ENCODE measurements around the gene ALDH18A1. TPM values are rescaled to one million over a fixed set of nuclear protein-coding genes. Genes with fewer than 3 reads are reported as not detected.

Gene ALDH18A1
- total RNA-seq, 1 experiment from 2014 or later: 105 TPM

- TF ChIP-seq USF2 (CRISPR knock-in tag; IDR thresholded peaks at IDR 0.05): no peak
- TF ChIP-seq ZBTB43 (CRISPR knock-in tag; IDR thresholded peaks at IDR 0.05): no peak
- no peak for TF ChIP-seq ELF4 (CRISPR knock-in tag; IDR thresholded peaks at IDR 0.05; ENCODE audit: low read depth)
- no peak for TF ChIP-seq TEAD1 (CRISPR knock-in tag; IDR thresholded peaks at IDR 0.05)
- TF ChIP-seq ARID4B (CRISPR knock-in tag; IDR thresholded peaks at IDR 0.05; ENCODE audit: borderline replicate concordance): no peak
- TF ChIP-seq JUN (CRISPR knock-in tag; IDR thresholded peaks at IDR 0.05): no peak
- no peak for TF ChIP-seq ZNF671 (CRISPR knock-in tag; IDR thresholded peaks at IDR 0.05)
- no peak for TF ChIP-seq FOXK1 (CRISPR knock-in tag; IDR thresholded peaks at IDR 0.05)
These were observed 2.6 kb downstream of the ALDH18A1 start (continued) for GRCh38 chr10:95653895-95654294.

GRCh38 chr10:95651346-95652060 lies 5.0 kb downstream of the ALDH18A1 start:
- peaks cover 17% of the 10 kb centered on the region for H3K9me3 Mint-ChIP-seq
- peaks cover 54% of the 10 kb centered on the region for H3K36me3 Mint-ChIP-seq
- H3K27ac Mint-ChIP-seq: no peak overlapping the region
- no peaks in the 10 kb centered on the region for H3K27me3 Mint-ChIP-seq (ENCODE audit: low read depth)
- TF ChIP-seq ESRRA (CRISPR knock-in tag; IDR thresholded peaks at IDR 0.05; ENCODE audit: borderline replicate concordance): no peak
- no peak for TF ChIP-seq CREM (CRISPR knock-in tag; IDR thresholded peaks at IDR 0.05)
- no peak for TF ChIP-seq PRRX2 (CRISPR knock-in tag; IDR thresholded peaks at IDR 0.05)
- TF ChIP-seq FOXP4 (CRISPR knock-in tag; IDR thresholded peaks at IDR 0.05): no peak
- no peak for TF ChIP-seq ZBTB21 (CRISPR knock-in tag; IDR thresholded peaks at IDR 0.05; ENCODE audit: borderline replicate concordance)
- no peak for TF ChIP-seq AFF4 (CRISPR knock-in tag; IDR thresholded peaks at IDR 0.05; ENCODE audit: borderline replicate concordance)
- TF ChIP-seq TEAD1 (CRISPR knock-in tag; IDR thresholded peaks at IDR 0.05): no peak
- TF ChIP-seq ZNF512 (CRISPR knock-in tag; IDR thresholded peaks at IDR 0.05; ENCODE audit: borderline replicate concordance): no peak
- no peak for TF ChIP-seq ZSCAN18 (CRISPR knock-in tag; IDR thresholded peaks at IDR 0.05)
- ATAC-seq (no peak), DNase-seq (ENCODE audit: low spot score) (no peak)
- H3K4me1 Mint-ChIP-seq: peaks cover 21% of the 10 kb centered on the region
- no peak overlapping the region for H3K4me3 Mint-ChIP-seq
- POLR2A ChIA-PET: no interaction called here
- CTCF ChIA-PET: interaction anchor here (2.8 kb wide), 1 partner anchor 42 kb away, joined by 7 read pairs; the partner anchor contains the start of gene TCTN3

Measured in WTC11 (cell line).